Stimulated activated naive B cell treated with anti-CD40 and anti-IgM and Interleukin-4, amounts not matched to agents 10 μg/mL and 1 μg/mL and 100 μg/mL, for 72 hours (primary cell): ENCODE results near the gene PPP2R5E.
"Not testable (repeated sequence)": the region's sequence is repeated elsewhere in the genome, so short reads cannot be mapped to it uniquely, and the experiment has no call there.

Experiments
- ATAC-seq, 2 donors: fragments of 150-1000 bp; cut with Tn5 transposase; replicated peaks; 2 replicates each; pipeline ENCODE4 v1.10.0; 2021; ENCODE audit warnings: moderate library complexity in 1 of 2
- DNase-seq: peaks from one replicate; pipeline ENCODE4 v3.0.0; 2021
- H3K27ac Mint-ChIP-seq: one replicate; pipeline ENCODE4 v1.8.0; 2022; ENCODE audit warnings: mild to moderate bottlenecking, mixed read lengths
- H3K27me3 Mint-ChIP-seq, 2 donors: one replicate each; pipeline ENCODE4 v1.8.0; 2022; ENCODE audit warnings: mixed read lengths in 2 of 2
- H3K36me3 Mint-ChIP-seq, 2 donors: one replicate each; pipeline ENCODE4 v1.8.0; 2022; ENCODE audit warnings: mixed read lengths in 2 of 2, mild to moderate bottlenecking in 1 of 2
- H3K4me1 Mint-ChIP-seq, 2 donors: one replicate each; pipeline ENCODE4 v1.8.0; 2022; ENCODE audit warnings: mixed read lengths in 2 of 2, mild to moderate bottlenecking in 1 of 2
- H3K4me3 Mint-ChIP-seq, 2 donors: one replicate each; pipeline ENCODE4 v1.8.0; 2022; ENCODE audit warnings: mild to moderate bottlenecking in 2 of 2, mixed read lengths in 2 of 2, moderate library complexity in 1 of 2
- H3K9me3 Mint-ChIP-seq, 2 donors: one replicate each; pipeline ENCODE4 v1.8.0; 2022; ENCODE audit warnings: mixed read lengths in 2 of 2, mild to moderate bottlenecking in 1 of 2

PPP2R5E gene

GRCh38 chr14:63543000-63543825 lies at the start of gene PPP2R5E:
Gene PPP2R5E (minus strand): TSS chr14:63543377. CDS start chr14:63539685, 3,692 bp downstream.
- no peaks in the 10 kb centered on the region for H3K27me3 Mint-ChIP-seq
- ATAC-seq: peak; percentile 96
- peaks cover 9 to 14% of the 10 kb centered on the region in 2 donors for H3K36me3 Mint-ChIP-seq
- no peaks in the 10 kb centered on the region for H3K9me3 Mint-ChIP-seq
- H3K4me1 Mint-ChIP-seq: peaks cover 16 to 28% of the 10 kb centered on the region in 2 donors
- peak; percentile 97 for DNase-seq
- H3K4me3 Mint-ChIP-seq: peak within 1 kb of the TSS; percentile 93 to 99
- H3K27ac Mint-ChIP-seq: peak within 1 kb of the TSS; percentile 94

DNA sequence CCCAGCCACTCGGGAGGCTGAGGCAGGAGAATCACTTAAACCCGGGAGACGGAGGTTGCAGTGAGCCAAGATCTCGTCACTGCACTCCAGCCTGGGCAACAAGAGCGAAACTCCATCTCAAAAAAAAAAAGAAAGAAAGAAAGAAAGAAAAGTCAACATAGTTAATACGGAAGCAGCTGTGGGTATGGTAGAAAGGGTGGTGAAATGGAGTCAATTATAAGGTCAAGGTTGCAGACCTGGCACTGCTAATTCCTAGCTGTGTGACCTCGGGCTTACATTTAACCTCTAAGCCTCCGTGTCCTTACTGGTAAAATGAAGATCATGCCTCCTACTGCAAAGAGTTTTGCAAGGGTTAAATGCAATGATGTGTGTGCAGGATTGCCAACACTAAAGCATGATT lies 39.9 kb upstream of the PPP2R5E start:
- not testable (repeated sequence) for DNase-seq, ATAC-seq, H3K9me3 Mint-ChIP-seq, H3K4me3 Mint-ChIP-seq, H3K27me3 Mint-ChIP-seq, H3K27ac Mint-ChIP-seq, H3K4me1 Mint-ChIP-seq, H3K36me3 Mint-ChIP-seq

GRCh38 chr14:63581491-63581890 lies 38.3 kb upstream of the PPP2R5E start:
- Mint-ChIP-seq H3K4me1 (no peaks in the 10 kb centered on the region), H3K9me3 (no peaks in the 10 kb centered on the region), H3K27me3 (no peaks in the 10 kb centered on the region), H3K4me3 (no peak overlapping the region), H3K27ac (no peak overlapping the region), H3K36me3 (no peaks in the 10 kb centered on the region)
- no peak for ATAC-seq
- DNase-seq: no peak

DNA sequence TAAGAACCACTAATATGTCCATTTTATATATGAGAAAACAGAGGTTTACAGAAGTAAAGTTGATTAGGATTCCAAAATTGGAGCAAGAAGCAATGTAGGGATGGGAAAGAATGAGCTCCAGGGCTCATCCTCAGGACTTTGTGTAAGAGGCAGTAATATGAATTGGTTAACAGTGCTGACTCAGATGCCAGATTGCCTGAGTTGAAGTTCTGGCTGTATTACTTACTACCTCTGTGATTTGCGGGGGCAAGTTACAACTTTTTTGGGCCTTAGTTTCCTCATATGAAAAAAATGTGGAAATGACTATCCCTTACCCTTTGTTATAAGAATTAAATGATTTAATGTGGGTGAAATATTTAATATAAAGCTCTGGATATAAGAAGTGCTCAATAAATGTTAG lies 35.1 kb upstream of the PPP2R5E start:
- no peak for ATAC-seq
- Mint-ChIP-seq H3K4me3 (no peak overlapping the region), H3K4me1 (no peaks in the 10 kb centered on the region), H3K27ac (no peak overlapping the region), H3K27me3 (peaks cover 0 to 5% of the 10 kb centered on the region in 2 donors), H3K36me3 (no peaks in the 10 kb centered on the region), H3K9me3 (no peaks in the 10 kb centered on the region)
- no peak for DNase-seq

DNA sequence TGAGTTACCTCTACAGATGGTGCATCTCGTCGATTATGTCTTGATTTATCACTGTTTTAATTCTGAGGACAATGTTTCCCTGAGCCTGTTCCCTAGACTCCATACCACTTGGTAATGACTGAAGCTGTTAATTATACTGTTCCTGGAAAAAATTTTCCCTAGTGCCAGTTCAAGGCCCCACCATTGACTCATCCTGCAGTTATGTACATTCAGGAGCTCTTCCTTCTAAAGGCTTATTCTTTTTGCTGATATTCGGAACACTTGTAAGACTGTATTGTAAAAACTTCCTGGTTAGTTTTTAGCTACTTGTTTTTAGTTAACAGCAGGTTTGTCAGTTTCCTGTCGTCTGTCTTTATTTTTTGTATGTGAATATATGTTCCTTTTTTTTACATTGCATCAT lies 30.4 kb upstream of the PPP2R5E start:
- Mint-ChIP-seq H3K4me3 (no peak overlapping the region), H3K4me1 (no peaks in the 10 kb centered on the region), H3K9me3 (no peaks in the 10 kb centered on the region), H3K36me3 (no peaks in the 10 kb centered on the region), H3K27ac (no peak overlapping the region), H3K27me3 (peaks cover 0 to 5% of the 10 kb centered on the region in 2 donors)
- DNase-seq (no peak), ATAC-seq (no peak)

DNA sequence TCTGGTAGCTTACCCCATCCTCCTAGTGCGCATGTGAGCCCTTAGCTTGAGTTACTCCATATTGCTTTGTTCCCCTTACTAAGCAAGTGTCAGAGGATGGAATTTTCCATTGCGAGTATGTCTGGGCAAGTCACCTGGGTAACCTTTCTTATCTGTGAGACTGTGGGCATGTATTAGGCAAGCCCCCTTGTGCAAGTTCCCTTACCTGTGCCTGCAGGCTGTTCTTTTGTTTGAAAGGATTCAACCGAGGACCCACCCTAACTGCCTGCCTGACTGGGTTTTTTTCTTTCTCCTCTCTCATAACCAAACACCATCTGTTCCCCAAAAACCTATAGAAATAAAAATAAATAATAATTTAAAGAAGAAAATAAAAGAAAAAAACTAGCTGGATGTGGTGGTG lies 22.3 kb upstream of the PPP2R5E start:
- no peaks in the 10 kb centered on the region for H3K4me1 Mint-ChIP-seq
- no peaks in the 10 kb centered on the region for H3K36me3 Mint-ChIP-seq
- no peaks in the 10 kb centered on the region for H3K9me3 Mint-ChIP-seq
- peaks cover 4 to 16% of the 10 kb centered on the region in 2 donors for H3K27me3 Mint-ChIP-seq
- no peak overlapping the region for H3K27ac Mint-ChIP-seq
- H3K4me3 Mint-ChIP-seq: no peak overlapping the region
- no peak for ATAC-seq
- DNase-seq: no peak

GRCh38 chr14:63564318-63564717 lies 21.1 kb upstream of the PPP2R5E start:
- ATAC-seq: no peak
- Mint-ChIP-seq H3K4me1 (no peaks in the 10 kb centered on the region), H3K27ac (no peak overlapping the region), H3K9me3 (no peaks in the 10 kb centered on the region), H3K36me3 (no peaks in the 10 kb centered on the region), H3K27me3 (peaks cover 4 to 16% of the 10 kb centered on the region in 2 donors), H3K4me3 (no peak overlapping the region)
- DNase-seq: no peak

GRCh38 chr14:63563370-63564026 lies 20.3 kb upstream of the PPP2R5E start:
- no peak for DNase-seq
- Mint-ChIP-seq H3K27me3 (peaks cover 4 to 16% of the 10 kb centered on the region in 2 donors), H3K9me3 (no peaks in the 10 kb centered on the region), H3K36me3 (no peaks in the 10 kb centered on the region), H3K4me3 (no peak overlapping the region), H3K4me1 (no peaks in the 10 kb centered on the region), H3K27ac (no peak overlapping the region)
- ATAC-seq: no peak

- Mint-ChIP-seq H3K4me1 (no peaks in the 10 kb centered on the region), H3K4me3 (no peak overlapping the region), H3K9me3 (no peaks in the 10 kb centered on the region), H3K27ac (no peak overlapping the region), H3K36me3 (no peaks in the 10 kb centered on the region), H3K27me3 (peaks cover 4 to 16% of the 10 kb centered on the region in 2 donors)
- DNase-seq (no peak), ATAC-seq (no peak)
Observed at GRCh38 chr14:63562405-63562804, 19.2 kb upstream of the PPP2R5E start.

DNA sequence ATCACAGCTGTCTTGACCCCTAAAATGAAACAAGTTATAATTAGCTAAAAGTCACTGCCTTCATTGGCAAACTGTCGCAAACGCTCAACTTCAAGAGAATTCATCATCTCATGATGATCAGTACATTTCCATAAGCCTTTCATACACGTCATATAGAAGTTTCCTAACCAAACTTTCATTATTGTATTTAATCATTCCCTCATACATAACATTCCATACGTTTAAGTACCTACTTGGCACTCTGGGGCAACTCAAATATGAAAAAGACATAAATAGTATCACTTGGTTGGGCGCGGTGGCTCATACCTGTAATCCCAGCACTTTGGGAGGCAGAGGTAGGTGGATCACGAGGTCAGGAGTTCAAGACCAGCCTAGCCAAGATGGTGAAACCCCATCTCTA lies 12.4 kb upstream of the PPP2R5E start:
- no peaks in the 10 kb centered on the region for H3K9me3 Mint-ChIP-seq
- H3K4me3 Mint-ChIP-seq: no peak overlapping the region
- no peaks in the 10 kb centered on the region for H3K27me3 Mint-ChIP-seq
- no peak for DNase-seq
- H3K4me1 Mint-ChIP-seq: peaks cover 3 to 4% of the 10 kb centered on the region in 2 donors
- no peaks in the 10 kb centered on the region for H3K36me3 Mint-ChIP-seq
- no peak for ATAC-seq
- H3K27ac Mint-ChIP-seq: no peak overlapping the region

GRCh38 chr14:63551332-63551731 lies 8.2 kb upstream of the PPP2R5E start:
- peaks cover 3 to 4% of the 10 kb centered on the region in 2 donors for H3K4me1 Mint-ChIP-seq
- H3K36me3 Mint-ChIP-seq: no peaks in the 10 kb centered on the region
- ATAC-seq (no peak), DNase-seq (no peak)
- H3K4me3 Mint-ChIP-seq: no peak overlapping the region
- no peaks in the 10 kb centered on the region for H3K27me3 Mint-ChIP-seq
- no peak overlapping the region for H3K27ac Mint-ChIP-seq
- no peaks in the 10 kb centered on the region for H3K9me3 Mint-ChIP-seq

GRCh38 chr14:63547798-63548335 lies 4.7 kb upstream of the PPP2R5E start:
- no peak overlapping the region for H3K27ac Mint-ChIP-seq
- H3K27me3 Mint-ChIP-seq: no peaks in the 10 kb centered on the region
- peaks cover 9 to 15% of the 10 kb centered on the region in 2 donors for H3K4me1 Mint-ChIP-seq
- no peak overlapping the region for H3K4me3 Mint-ChIP-seq
- H3K9me3 Mint-ChIP-seq: no peaks in the 10 kb centered on the region
- ATAC-seq (no peak), DNase-seq (no peak)
- peaks cover 0 to 1% of the 10 kb centered on the region in 2 donors for H3K36me3 Mint-ChIP-seq

DNA sequence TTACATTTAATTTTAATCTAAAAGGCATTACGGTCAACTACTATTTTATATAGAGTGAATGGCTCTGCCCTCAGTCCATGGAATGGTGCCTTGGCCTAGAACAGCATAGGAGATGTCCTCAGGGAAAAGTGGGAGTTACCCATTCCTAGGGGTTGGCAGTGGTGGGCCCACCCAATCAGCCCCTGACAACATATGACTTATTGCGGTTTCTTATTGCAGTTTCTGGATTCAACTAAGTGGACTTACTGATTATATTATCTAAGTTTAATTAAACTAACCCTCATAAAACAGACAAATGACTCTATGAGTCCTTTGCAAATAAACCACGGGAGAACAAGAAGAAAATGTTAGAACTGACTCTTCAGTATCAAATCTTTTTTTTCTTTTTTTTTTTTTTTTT lies 2.3 kb upstream of the PPP2R5E start:
- H3K36me3 Mint-ChIP-seq: peaks cover 1 to 6% of the 10 kb centered on the region in 2 donors
- H3K4me1 Mint-ChIP-seq: peaks cover 16 to 28% of the 10 kb centered on the region in 2 donors
- H3K9me3 Mint-ChIP-seq: no peaks in the 10 kb centered on the region
- no peak overlapping the region for H3K27ac Mint-ChIP-seq
- ATAC-seq (no peak), DNase-seq (no peak)
- no peak overlapping the region for H3K4me3 Mint-ChIP-seq
- H3K27me3 Mint-ChIP-seq: no peaks in the 10 kb centered on the region

GRCh38 chr14:63544591-63545299 lies 1.6 kb upstream of the PPP2R5E start:
- Mint-ChIP-seq H3K27me3 (no peaks in the 10 kb centered on the region), H3K4me1 (peaks cover 16 to 28% of the 10 kb centered on the region in 2 donors), H3K9me3 (no peaks in the 10 kb centered on the region), H3K4me3 (peak overlapping the region; percentile 37 to 93), H3K27ac (no peak overlapping the region), H3K36me3 (peaks cover 1 to 6% of the 10 kb centered on the region in 2 donors)
- ATAC-seq: no peak
- no peak for DNase-seq
